HG03097 (cell line): ENCODE results near the gene RANBP6.

Source experiments
- ATAC-seq: cut with Tn5 transposase; IDR thresholded peaks from one replicate; pipeline ENCODE4 v1.9.1; 2021; ENCODE audit not compliant: unreplicated experiment, low FRiP score

Gene RANBP6

GRCh38 chr9:6007770-6008168 lies 7.7 kb downstream of the RANBP6 start:
- peak; percentile 38 for ATAC-seq

GRCh38 chr9:6007058-6007769 lies 8.2 kb downstream of the RANBP6 start:
- peak; percentile 65 for ATAC-seq

DNA sequence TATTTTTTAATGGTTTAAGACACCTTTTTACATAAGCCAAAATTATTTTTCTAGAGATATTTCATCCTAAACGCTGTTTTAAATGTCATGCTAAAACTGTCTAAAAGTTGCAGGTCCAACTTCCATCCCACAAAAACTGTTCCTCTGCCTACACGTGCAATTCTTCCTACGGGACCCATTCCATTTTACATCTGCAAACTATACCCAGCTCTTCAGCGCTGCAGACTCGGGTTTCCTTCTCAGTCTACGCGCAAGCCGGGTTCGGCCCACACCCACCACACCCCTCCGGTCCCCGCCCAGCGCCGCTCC lies 8.7 kb downstream of the RANBP6 start:
- ATAC-seq, result no peak

- no peak for ATAC-seq
Measured at GRCh38 chr9:6000955-6001354, 14.5 kb downstream of the RANBP6 start.

GRCh38 chr9:5999443-6000101 lies 15.9 kb downstream of the RANBP6 start:
- no peak for ATAC-seq

GRCh38 chr9:5994493-5994892 lies 20.9 kb downstream of the RANBP6 start:
- ATAC-seq, result no peak

GRCh38 chr9:5988265-5988664 lies 27.2 kb downstream of the RANBP6 start:
- no peak for ATAC-seq

- ATAC-seq, result no peak
Measured at GRCh38 chr9:5983042-5983441, 32.4 kb downstream of the RANBP6 start.

- no peak for ATAC-seq
Measured at GRCh38 chr9:5982317-5982716, 33.1 kb downstream of the RANBP6 start.

DNA sequence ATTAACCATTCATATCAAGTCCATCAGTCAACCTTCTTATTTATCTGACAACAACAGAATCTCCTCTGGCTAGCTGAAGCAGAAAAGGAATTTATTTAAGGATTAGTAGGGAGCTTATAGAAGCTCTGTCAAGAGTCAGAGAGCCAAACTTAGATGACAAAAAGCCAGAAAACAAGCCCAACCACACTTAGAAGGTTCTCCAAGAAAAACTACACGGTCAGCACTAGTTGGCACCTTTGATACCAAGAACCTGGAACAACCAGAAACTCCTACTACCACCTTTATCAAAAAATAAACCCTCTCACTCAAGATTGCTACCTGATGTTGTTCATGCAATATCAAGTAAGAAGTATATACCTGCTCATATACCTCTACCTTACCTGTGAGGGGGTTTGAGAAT lies 36.9 kb downstream of the RANBP6 start:
- no peak for ATAC-seq

- peak; percentile 56 for ATAC-seq
Measured at GRCh38 chr9:5976674-5977397, 38.6 kb downstream of the RANBP6 start.

- ATAC-seq, result no peak
Measured at GRCh38 chr9:5971740-5972139, 43.7 kb downstream of the RANBP6 start.
